Activated B cell treated with CpG ODN at 0.5 μM for 24 hours (primary cell): ENCODE results near the gene TAS1R3. TPM values are rescaled to one million over a fixed set of nuclear protein-coding genes. Genes with fewer than 3 reads are reported as not detected.

ENCODE experiments used
- ATAC-seq: fragments of 200-7000 bp; cut with Tn5 transposase; one replicate; pipeline ENCODE4 v1.10.0; 2021; ENCODE audit warnings: low read depth, mild to moderate bottlenecking, moderate library complexity
- CTCF ChIA-PET: fragments of 350-600 bp; sonication (Branson Sonifier 250); formaldehyde crosslinking; loops from one replicate; lab custom pipeline; 2021; ENCODE audit warnings: antibody characterized with exemption; lab: Charles Lee
- POLR2A ChIA-PET: fragments of 350-600 bp; sonication (Branson Sonifier 250); formaldehyde crosslinking; loops from one replicate; lab custom pipeline; 2021; ENCODE audit warnings: antibody characterized with exemption; lab: Charles Lee
- DNase-seq: peaks from one replicate; pipeline ENCODE4 v3.0.0; 2022
- H3K27ac Mint-ChIP-seq: one replicate; pipeline ENCODE4 v1.8.0; 2020; ENCODE audit warnings: mixed read lengths
- H3K27me3 Mint-ChIP-seq: one replicate; pipeline ENCODE4 v1.8.0; 2021; ENCODE audit warnings: mixed read lengths
- H3K36me3 Mint-ChIP-seq: one replicate; pipeline ENCODE4 v1.8.0; 2021; ENCODE audit warnings: low read depth, mixed read lengths
- H3K4me1 Mint-ChIP-seq: one replicate; pipeline ENCODE4 v1.8.0; 2021; ENCODE audit warnings: mixed read lengths
- H3K4me3 Mint-ChIP-seq: one replicate; pipeline ENCODE4 v1.8.0; 2020; ENCODE audit warnings: mild to moderate bottlenecking, mixed read lengths
- H3K9me3 Mint-ChIP-seq: one replicate; pipeline ENCODE4 v1.8.0; 2020; ENCODE audit warnings: mixed read lengths
- CTCF ChIP-seq: fragments of 200-600 bp; IDR thresholded peaks from one replicate; pipeline ENCODE4 v1.8.0; 2022; ENCODE audit warnings: antibody characterized with exemption, mild to moderate bottlenecking
- intact Hi-C: fragments of 100-400 bp; cut with micrococcal nuclease; formaldehyde crosslinking; loops from one replicate; pipeline ENCODE4 v1.15.1; 2024
- total RNA-seq: library from RNA; stranded (reverse); gene quantifications from 2 replicates; pipeline ENCODE4 v1.2.3, GENCODE V29; 2022

Gene TAS1R3
- total RNA-seq, 1 donor from 2014 or later, result 2.5 TPM

GRCh38 chr1:1287288-1288110 lies 43.6 kb upstream of the TAS1R3 start:
- Mint-ChIP-seq H3K4me3 (no peak overlapping the region), H3K36me3 (no peaks in the 10 kb centered on the region), H3K27me3 (peaks cover 2% of the 10 kb centered on the region), H3K27ac (no peak overlapping the region), H3K4me1 (peaks cover 14% of the 10 kb centered on the region), H3K9me3 (no peaks in the 10 kb centered on the region)
- TF ChIP-seq CTCF, result no peak
- ATAC-seq (no peak), DNase-seq (no peak)
- intact Hi-C loops, result no loop called here
- POLR2A ChIA-PET, result no interaction called here
- CTCF ChIA-PET, result no interaction called here

- Mint-ChIP-seq H3K27ac (no peak overlapping the region), H3K4me1 (peaks cover 10% of the 10 kb centered on the region), H3K27me3 (peaks cover 2% of the 10 kb centered on the region), H3K36me3 (no peaks in the 10 kb centered on the region), H3K4me3 (no peak overlapping the region), H3K9me3 (no peaks in the 10 kb centered on the region)
- DNase-seq (peak; percentile 67), ATAC-seq (peak; percentile 83)
- CTCF ChIA-PET, result interaction anchor here (1.0 to 3.2 kb wide), 5 partner anchors 12 to 308 kb away, joined by 3 to 71 read pairs (median 23); partner anchors contain the start of gene PERM1
- intact Hi-C loops, result loop anchor here (1.0 to 5.0 kb wide), 2 partner anchors 16 to 83 kb away; partner anchors contain the start of gene TNFRSF18
- no peak for TF ChIP-seq CTCF
- POLR2A ChIA-PET, result interaction anchor here (0.6 to 1.3 kb wide), 3 partner anchors 17 to 226 kb away, joined by 3 to 6 read pairs (median 5); partner anchors contain the start of gene UBE2J2
Observed at GRCh38 chr1:1290238-1290731, 40.8 kb upstream of the TAS1R3 start.

GRCh38 chr1:1291023-1291528 lies 40.0 kb upstream of the TAS1R3 start:
- no peak overlapping the region for H3K4me3 Mint-ChIP-seq
- H3K9me3 Mint-ChIP-seq, result no peaks in the 10 kb centered on the region
- DNase-seq, result no peak
- intact Hi-C loops, result loop anchor here (1.0 to 5.0 kb wide), 2 partner anchors 84 to 169 kb away; partner anchors contain the start of gene TNFRSF18
- ChIA-PET POLR2A (interaction anchor here (1.0 to 1.4 kb wide), 6 partner anchors 169 to 307 kb away, joined by 3 to 11 read pairs (median 4); no protein-coding TSS in a partner anchor), CTCF (interaction anchor here (0.7 to 3.2 kb wide), 18 partner anchors 12 to 309 kb away, joined by 3 to 71 read pairs (median 4); partner anchors contain the start of gene PERM1)
- H3K36me3 Mint-ChIP-seq, result no peaks in the 10 kb centered on the region
- no peak for TF ChIP-seq CTCF
- H3K27me3 Mint-ChIP-seq, result peaks cover 2% of the 10 kb centered on the region
- no peak for ATAC-seq
- H3K4me1 Mint-ChIP-seq, result peaks cover 10% of the 10 kb centered on the region
- H3K27ac Mint-ChIP-seq, result no peak overlapping the region

GRCh38 chr1:1291548-1292441 lies 39.3 kb upstream of the TAS1R3 start:
- DNase-seq (peak; percentile 68), ATAC-seq (peak; percentile 92)
- peaks cover 10% of the 10 kb centered on the region for H3K4me1 Mint-ChIP-seq
- no peak overlapping the region for H3K27ac Mint-ChIP-seq
- ChIA-PET POLR2A (interaction anchor here (0.6 to 1.4 kb wide), 6 partner anchors 170 to 308 kb away, joined by 3 to 11 read pairs (median 4); no protein-coding TSS in a partner anchor), CTCF (interaction anchor here (0.7 to 3.2 kb wide), 20 partner anchors 12 to 310 kb away, joined by 3 to 71 read pairs (median 4); partner anchors contain the start of genes ISG15 and PERM1)
- no peaks in the 10 kb centered on the region for H3K9me3 Mint-ChIP-seq
- H3K27me3 Mint-ChIP-seq, result peaks cover 2% of the 10 kb centered on the region
- no peak for TF ChIP-seq CTCF
- H3K4me3 Mint-ChIP-seq, result no peak overlapping the region
- H3K36me3 Mint-ChIP-seq, result no peaks in the 10 kb centered on the region
- intact Hi-C loops, result loop anchor here (1.0 to 5.0 kb wide), 4 partner anchors 84 to 307 kb away; partner anchors contain the start of gene TNFRSF18
